Activated T-helper 2 cell treated with anti-CD3 and anti-CD28 coated beads, Interferon-gamma antibody, Interleukin-2, Interleukin-4, amounts not matched to agents 10 μg/mL and 5 μg/mL and 100 μg/mL, durations not matched to agents 14 hours and 24 hours and 36 hours (primary cell): ENCODE measurements around the gene CDX1. TPM values are rescaled to one million over a fixed set of nuclear protein-coding genes. Genes with fewer than 3 reads are reported as not detected.
A peak's percentile ranks its signal among the peaks of the same experiment; 100 is the strongest.

Experiments used
- DNase-seq: peaks from one replicate; pipeline ENCODE4 v3.0.0; 2021; ENCODE audit warnings: low spot score
- H3K27ac Mint-ChIP-seq: one replicate; pipeline ENCODE4 v1.8.0; 2021; ENCODE audit warnings: mixed read lengths
- H3K27me3 Mint-ChIP-seq: one replicate; pipeline ENCODE4 v1.8.0; 2021; ENCODE audit warnings: low read depth, mixed read lengths
- H3K36me3 Mint-ChIP-seq: one replicate; pipeline ENCODE4 v1.8.0; 2021; ENCODE audit warnings: low read depth, mixed read lengths
- H3K4me1 Mint-ChIP-seq: one replicate; pipeline ENCODE4 v1.8.0; 2021; ENCODE audit warnings: low read depth, mixed read lengths
- H3K4me3 Mint-ChIP-seq: one replicate; pipeline ENCODE4 v1.8.0; 2021; ENCODE audit warnings: low read depth, mild to moderate bottlenecking, moderate library complexity, mixed read lengths
- H3K9me3 Mint-ChIP-seq: one replicate; pipeline ENCODE4 v1.8.0; 2021; ENCODE audit warnings: mixed read lengths
- intact Hi-C: fragments of 100-400 bp; cut with micrococcal nuclease; formaldehyde crosslinking; loops from one replicate; pipeline ENCODE4 v1.15.1; 2023
- total RNA-seq: library from RNA; stranded (reverse); gene quantifications from 2 replicates; pipeline ENCODE4 v1.2.3, GENCODE V29; 2022

Gene CDX1
- total RNA-seq: not detected in 2 replicates

DNA sequence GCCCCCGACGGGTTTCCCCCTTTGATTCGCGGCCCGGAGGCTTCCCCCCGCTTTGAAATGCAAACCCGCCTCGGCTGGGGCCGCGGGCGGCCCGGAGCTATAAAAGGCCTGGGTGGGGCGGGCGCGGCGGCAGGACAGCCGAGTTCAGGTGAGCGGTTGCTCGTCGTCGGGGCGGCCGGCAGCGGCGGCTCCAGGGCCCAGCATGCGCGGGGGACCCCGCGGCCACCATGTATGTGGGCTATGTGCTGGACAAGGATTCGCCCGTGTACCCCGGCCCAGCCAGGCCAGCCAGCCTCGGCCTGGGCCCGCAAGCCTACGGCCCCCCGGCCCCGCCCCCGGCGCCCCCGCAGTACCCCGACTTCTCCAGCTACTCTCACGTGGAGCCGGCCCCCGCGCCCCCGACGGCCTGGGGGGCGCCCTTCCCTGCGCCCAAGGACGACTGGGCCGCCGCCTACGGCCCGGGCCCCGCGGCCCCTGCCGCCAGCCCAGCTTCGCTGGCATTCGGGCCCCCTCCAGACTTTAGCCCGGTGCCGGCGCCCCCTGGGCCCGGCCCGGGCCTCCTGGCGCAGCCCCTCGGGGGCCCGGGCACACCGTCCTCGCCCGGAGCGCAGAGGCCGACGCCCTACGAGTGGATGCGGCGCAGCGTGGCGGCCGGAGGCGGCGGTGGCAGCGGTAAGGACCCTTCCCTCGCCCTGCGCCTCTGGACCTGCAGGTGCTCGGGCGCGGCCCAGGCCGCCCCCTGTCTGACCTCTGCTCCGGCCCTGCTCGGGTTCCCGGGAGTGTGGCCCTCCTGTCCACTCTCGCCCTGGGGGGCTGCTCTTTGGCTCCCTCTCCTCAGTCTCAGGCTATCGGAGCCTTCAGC lies at the start of gene CDX1:
CDX1 (plus strand) TSS at position 129 of the 862 bp plus-strand sequence; CDS start at position 228, 99 bp downstream.
- no peaks in the 10 kb centered on the region for H3K36me3 Mint-ChIP-seq
- H3K9me3 Mint-ChIP-seq: no peaks in the 10 kb centered on the region
- intact Hi-C loops: no loop called here
- no peak within 1 kb of the TSS for H3K4me3 Mint-ChIP-seq
- peaks cover 36% of the 10 kb centered on the region for H3K27me3 Mint-ChIP-seq
- no peak for DNase-seq
- H3K27ac Mint-ChIP-seq: no peak within 1 kb of the TSS
- no peaks in the 10 kb centered on the region for H3K4me1 Mint-ChIP-seq

DNA sequence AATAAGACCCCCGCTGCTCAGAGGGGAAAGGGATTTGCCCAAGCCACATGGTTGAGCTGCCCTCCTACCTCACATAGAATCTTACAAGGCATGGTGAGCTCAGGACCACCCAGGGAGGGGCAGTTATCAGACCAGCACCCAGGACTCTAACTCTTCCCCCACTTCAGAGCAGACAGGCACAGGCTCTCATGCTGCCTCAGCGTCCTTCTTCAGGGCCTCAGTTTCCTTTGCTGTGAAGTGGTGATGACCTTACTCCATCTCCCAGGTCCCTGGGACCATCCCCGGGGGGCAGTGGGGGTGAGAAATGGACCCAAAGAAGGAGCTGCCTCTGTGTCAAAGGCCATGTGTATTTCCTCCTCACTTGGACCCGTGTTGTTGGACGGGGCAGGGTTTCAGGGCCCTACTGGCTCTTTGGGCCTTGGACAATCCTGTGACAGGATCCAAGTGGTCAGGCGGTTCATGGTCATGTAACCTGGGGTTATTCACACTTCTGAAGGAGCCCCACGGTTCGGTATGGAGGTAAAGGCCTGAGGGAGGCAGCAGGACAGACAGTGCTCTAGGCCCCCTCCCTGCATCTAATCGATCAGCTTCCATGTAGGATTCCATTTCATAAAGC lies 48.5 kb upstream of the CDX1 start:
- peaks cover 1% of the 10 kb centered on the region for H3K4me1 Mint-ChIP-seq
- no peak overlapping the region for H3K4me3 Mint-ChIP-seq
- H3K9me3 Mint-ChIP-seq: no peaks in the 10 kb centered on the region
- no peaks in the 10 kb centered on the region for H3K27me3 Mint-ChIP-seq
- intact Hi-C loops: no loop called here
- no peak overlapping the region for H3K27ac Mint-ChIP-seq
- DNase-seq: no peak
- no peaks in the 10 kb centered on the region for H3K36me3 Mint-ChIP-seq

DNA sequence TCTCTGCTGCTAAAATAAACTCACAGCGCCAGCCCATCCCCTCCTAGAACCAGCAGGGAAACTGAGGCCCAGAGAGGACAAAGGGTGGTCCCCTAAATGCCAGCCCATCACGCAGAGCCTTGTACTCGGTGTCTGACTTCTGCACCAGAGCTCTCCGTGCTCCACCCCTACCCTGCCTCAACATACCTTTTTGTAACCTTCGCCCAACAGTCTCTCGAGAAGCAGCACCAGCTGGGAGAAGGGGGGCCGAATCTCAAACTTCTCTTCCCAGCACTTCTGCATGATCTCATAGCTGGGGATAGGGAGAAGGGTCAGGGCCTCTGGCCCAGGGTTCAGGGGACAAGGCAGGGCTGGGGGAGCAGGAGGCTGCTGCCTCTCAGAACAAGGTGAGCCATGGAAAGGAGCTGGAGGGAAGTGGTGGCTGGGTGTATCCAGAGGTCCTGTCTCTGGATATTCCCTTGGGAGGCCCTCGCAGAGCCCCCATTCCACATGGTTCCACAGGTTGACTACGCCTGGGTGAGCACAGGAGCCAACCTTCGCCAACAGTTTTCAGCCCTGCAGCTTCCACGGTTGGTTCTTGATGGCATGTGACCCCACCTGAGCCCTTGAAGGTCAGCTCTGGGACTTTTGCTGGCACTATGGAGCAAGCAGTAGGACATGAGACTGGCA lies 47.9 kb upstream of the CDX1 start:
- H3K27me3 Mint-ChIP-seq: no peaks in the 10 kb centered on the region
- intact Hi-C loops: no loop called here
- no peak overlapping the region for H3K4me3 Mint-ChIP-seq
- H3K36me3 Mint-ChIP-seq: no peaks in the 10 kb centered on the region
- peaks cover 1% of the 10 kb centered on the region for H3K4me1 Mint-ChIP-seq
- H3K27ac Mint-ChIP-seq: no peak overlapping the region
- no peak for DNase-seq
- no peaks in the 10 kb centered on the region for H3K9me3 Mint-ChIP-seq

DNA sequence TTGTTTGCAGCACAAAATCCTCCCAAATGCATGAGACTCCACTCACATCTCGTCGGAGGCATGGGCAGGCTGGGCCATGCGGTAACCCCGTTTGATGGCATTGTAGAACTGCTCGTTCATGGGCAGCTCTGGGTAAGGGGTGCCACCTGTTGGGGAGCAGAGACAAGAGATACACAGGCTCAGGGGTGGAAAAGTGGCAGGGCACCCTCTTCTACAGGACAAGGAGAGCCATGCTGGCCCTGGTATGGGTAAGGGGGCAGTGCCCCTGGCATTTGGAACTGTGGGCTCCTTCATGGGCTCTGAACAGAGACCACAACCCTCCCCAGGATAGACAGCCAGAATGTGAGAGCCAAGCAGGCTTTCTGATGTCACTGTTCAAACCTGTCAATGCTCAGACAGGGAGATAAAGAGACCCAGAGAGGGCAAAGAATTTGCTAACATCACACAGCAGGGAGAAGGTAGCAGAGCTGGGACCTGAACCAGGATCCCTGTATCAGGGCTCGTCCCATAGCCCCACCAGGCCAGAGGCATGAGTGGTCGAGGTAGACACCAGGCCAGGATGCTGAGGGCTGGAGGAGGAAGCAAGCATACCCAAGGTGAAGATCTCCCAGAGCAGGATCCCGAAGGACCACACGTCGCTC lies 47.0 kb upstream of the CDX1 start:
- DNase-seq: no peak
- intact Hi-C loops: no loop called here
- H3K27ac Mint-ChIP-seq: no peak overlapping the region

DNA sequence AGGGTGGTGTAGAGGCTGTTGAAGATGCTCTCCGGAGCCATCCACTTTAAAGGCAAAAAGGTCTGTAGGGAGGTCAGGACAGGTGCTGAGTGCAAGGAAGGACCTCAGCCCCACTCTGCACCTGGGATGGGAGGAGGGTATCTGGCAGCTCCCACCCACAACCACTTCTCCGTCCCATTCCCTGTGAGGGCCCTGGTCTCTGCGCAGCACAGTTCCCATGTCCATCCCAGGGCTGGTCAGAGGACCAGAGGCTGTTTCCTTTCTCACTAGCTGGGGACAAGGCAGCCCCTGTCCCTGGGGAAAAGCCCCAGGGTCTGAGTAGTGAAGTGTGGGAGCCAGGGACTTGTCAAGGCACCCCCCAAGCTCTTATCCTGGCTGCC lies 46.5 kb upstream of the CDX1 start:
- H3K9me3 Mint-ChIP-seq: no peaks in the 10 kb centered on the region
- no peaks in the 10 kb centered on the region for H3K36me3 Mint-ChIP-seq
- H3K27me3 Mint-ChIP-seq: no peaks in the 10 kb centered on the region
- DNase-seq: no peak
- no peak overlapping the region for H3K27ac Mint-ChIP-seq
- peaks cover 1% of the 10 kb centered on the region for H3K4me1 Mint-ChIP-seq
- no peak overlapping the region for H3K4me3 Mint-ChIP-seq
- intact Hi-C loops: no loop called here

More for the DNA sequence above, 47.0 kb upstream of the CDX1 start:
- Mint-ChIP-seq H3K27me3 (no peaks in the 10 kb centered on the region), H3K9me3 (no peaks in the 10 kb centered on the region), H3K4me1 (peaks cover 1% of the 10 kb centered on the region), H3K36me3 (no peaks in the 10 kb centered on the region), H3K4me3 (no peak overlapping the region)

DNA sequence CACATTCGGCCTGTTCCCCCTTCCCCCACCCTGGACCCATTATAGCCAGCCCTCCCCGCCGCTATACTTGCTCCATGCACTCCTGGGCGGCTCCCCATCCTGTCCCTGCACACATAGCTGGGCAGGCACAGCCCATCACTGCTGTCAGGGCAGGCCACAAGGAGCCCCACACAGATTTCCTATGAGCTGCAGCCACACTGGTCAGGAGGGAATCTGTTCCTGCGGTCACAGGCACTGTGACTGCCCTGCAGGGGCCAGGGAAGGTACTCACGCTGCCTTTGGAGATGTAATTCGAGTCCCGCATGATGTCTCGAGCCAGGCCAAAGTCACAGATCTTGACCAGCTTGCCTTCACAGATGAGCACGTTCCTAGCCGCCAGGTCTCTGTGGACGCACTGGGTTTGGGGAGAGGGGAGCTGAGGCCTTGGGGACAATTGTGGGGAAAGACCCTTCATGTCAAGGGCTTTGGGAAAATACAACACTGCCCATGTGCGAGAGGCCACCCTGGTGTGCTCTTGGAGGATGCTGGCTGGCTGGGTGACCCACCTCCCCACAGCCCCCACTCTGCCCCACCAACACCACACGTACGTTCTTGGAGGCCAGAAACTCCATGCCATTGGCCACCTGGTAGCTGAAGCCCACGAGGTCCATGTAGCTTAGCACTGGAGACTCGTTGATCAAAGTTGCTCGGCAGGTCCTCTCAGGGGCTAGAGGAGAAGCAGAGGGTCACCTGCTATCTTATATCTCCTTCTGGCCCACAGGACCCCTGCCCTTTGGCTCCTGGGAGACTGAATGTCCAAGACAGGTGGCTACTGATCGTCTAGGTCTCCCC lies 45.7 kb upstream of the CDX1 start:
- Mint-ChIP-seq H3K27ac (no peak overlapping the region), H3K36me3 (no peaks in the 10 kb centered on the region), H3K27me3 (no peaks in the 10 kb centered on the region), H3K4me3 (no peak overlapping the region), H3K4me1 (peaks cover 1% of the 10 kb centered on the region), H3K9me3 (no peaks in the 10 kb centered on the region)
- intact Hi-C loops: no loop called here
- DNase-seq: no peak

DNA sequence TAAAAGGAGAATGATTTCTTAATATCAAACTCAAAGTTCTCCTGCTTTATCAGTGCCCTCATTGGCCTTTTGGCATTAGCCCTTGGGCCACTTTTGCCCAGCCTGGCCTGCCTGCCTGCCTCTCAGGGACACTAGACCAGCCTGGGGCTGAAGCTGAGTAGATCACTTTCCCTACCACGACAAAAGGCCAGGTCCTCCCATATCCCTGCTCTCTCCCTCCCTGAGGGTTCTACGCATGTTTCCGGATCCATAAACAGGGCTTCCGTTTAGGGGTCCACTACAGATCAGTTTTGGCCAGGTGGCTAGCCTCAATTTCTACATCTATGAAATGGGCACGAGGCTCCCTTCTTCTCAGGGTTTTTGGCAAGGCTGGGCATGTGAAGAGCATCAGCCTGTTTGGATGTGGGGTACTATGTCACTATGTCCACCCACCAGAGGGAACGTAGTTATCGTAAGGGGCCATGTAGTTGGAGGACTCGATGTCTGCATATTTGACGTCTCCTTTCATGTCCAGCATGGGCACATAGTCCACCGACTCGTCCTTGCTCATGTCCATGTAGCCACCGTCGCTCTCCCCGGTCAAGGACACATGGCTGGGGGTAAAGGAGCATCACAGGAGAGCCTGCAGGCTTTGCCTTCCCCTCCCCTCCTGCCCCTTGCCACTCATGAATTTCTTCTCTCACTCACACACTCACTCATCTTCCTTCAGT lies 45.0 kb upstream of the CDX1 start:
- intact Hi-C loops: no loop called here
- H3K4me3 Mint-ChIP-seq: no peak overlapping the region
- H3K4me1 Mint-ChIP-seq: peaks cover 1% of the 10 kb centered on the region
- DNase-seq: no peak
- no peaks in the 10 kb centered on the region for H3K9me3 Mint-ChIP-seq
- no peaks in the 10 kb centered on the region for H3K27me3 Mint-ChIP-seq
- H3K36me3 Mint-ChIP-seq: no peaks in the 10 kb centered on the region
- H3K27ac Mint-ChIP-seq: no peak overlapping the region

DNA sequence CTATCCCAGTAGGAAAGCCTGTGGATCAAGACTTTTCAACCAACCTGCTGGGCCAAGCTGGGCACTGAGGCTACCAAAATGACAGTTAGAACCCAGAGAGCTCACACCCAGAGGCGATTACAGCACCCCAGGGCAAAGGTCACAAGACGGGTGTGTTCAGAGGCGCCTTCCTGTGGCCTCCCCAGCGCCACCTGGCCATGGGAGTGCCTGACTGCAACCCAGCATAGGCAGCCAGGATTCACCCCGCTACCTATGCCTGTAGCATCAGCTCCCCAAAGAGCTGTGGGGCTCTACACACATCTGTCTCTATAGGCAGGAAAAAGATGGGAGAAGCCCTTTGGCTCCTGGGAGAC lies 44.4 kb upstream of the CDX1 start:
- peak; percentile 28 for DNase-seq
- intact Hi-C loops: no loop called here
- H3K4me3 Mint-ChIP-seq: no peak overlapping the region

DNA sequence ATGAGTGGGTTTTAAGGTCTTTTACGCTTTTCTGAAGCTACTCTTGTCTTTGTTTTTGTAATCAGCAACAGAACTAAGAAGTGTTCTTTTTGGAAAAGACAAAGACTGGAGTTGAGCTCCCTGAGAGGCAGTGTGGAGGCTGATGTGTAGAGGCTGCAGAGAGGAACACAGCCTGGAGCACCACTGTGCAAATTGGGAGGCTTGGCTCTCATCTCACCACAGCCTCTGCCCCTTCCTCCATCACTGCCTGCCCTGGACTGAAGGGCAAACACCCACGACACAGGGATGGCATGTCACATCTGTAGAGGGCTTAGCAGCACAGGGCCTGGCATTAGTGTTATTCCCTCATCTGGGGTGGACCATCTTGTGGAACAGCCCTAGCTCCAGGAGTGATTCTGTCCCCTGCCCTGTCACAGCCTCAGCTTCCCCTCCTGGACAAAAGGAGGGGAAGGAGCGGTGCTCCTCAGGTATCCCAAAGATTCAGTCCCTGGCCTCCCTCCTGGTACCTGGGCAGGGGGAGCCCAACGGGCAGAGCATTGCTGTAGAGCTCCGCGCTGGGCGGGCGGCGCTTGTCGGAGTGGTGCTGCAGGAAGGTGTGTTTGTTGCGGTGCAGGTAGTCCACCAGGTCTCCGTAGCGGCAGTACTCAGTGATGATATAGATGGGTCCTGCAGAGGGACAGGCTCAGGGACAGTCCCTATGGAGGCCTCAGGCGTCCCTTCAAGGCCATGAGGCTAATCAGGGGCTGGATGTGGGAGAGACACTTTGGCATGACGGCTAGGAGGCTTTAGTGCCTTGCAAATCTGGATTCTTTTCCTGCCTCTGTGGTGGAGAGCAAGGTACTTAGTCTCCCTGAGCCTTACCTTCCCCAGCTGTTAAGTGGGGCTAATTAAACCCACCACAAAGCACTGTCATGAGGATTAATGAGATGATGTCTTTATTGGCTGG lies 43.8 kb upstream of the CDX1 start:
- Mint-ChIP-seq H3K27me3 (no peaks in the 10 kb centered on the region), H3K27ac (no peak overlapping the region), H3K9me3 (no peaks in the 10 kb centered on the region), H3K4me3 (no peak overlapping the region), H3K36me3 (no peaks in the 10 kb centered on the region), H3K4me1 (peaks cover 1% of the 10 kb centered on the region)
- DNase-seq: no peak
- intact Hi-C loops: no loop called here

More for the DNA sequence above, 44.4 kb upstream of the CDX1 start:
- Mint-ChIP-seq H3K27me3 (no peaks in the 10 kb centered on the region), H3K36me3 (no peaks in the 10 kb centered on the region), H3K4me1 (peaks cover 1% of the 10 kb centered on the region), H3K9me3 (no peaks in the 10 kb centered on the region), H3K27ac (no peak overlapping the region)

DNA sequence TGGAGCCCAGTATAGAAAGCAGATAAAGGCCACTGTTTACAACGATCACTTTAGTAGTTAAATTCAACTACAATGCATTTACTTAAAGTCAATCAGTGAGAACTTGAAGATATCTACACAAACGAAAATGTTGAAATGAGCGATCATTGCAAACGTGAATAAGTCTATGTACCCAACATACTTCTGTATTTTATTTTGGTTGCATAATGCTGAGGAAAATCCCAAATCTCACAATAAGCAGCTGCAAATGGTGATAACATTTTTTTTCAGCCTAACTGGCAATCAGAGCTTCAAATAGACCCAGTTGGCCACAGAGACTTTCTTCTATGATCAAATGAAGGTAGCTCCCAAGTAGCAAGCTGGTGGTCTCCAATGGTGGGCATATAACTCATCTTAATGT lies 43.0 kb upstream of the CDX1 start:
- no peak for DNase-seq
- H3K27ac Mint-ChIP-seq: no peak overlapping the region
- H3K4me1 Mint-ChIP-seq: peaks cover 1% of the 10 kb centered on the region
- H3K36me3 Mint-ChIP-seq: no peaks in the 10 kb centered on the region
- intact Hi-C loops: no loop called here
- no peaks in the 10 kb centered on the region for H3K9me3 Mint-ChIP-seq
- no peaks in the 10 kb centered on the region for H3K27me3 Mint-ChIP-seq
- H3K4me3 Mint-ChIP-seq: no peak overlapping the region

DNA sequence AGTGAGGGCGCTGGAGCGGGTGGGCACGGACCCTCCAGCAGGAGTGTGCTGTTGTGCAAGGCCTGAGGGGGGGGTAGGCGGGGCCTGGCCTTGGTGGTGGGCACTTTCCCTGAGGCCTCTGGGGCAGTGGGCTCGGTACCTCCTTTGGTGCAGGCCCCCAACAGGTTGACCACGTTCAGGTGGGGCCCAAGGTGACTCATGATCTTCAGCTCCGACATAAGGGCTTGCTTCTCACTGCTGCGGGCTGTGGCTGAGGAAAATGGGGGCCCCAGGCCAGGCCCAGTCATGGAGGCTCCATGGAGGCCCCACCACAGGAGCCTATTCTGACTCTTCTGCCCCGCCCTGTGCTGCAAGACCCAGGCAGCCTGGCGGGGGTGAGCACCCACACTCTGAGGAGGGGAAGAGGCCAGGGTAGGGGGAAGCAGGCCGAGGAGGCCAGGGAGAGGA lies 42.4 kb upstream of the CDX1 start:
- H3K27me3 Mint-ChIP-seq: no peaks in the 10 kb centered on the region
- DNase-seq: no peak
- H3K9me3 Mint-ChIP-seq: no peaks in the 10 kb centered on the region
- H3K4me1 Mint-ChIP-seq: peaks cover 1% of the 10 kb centered on the region
- intact Hi-C loops: no loop called here
- H3K27ac Mint-ChIP-seq: no peak overlapping the region
- no peak overlapping the region for H3K4me3 Mint-ChIP-seq
- H3K36me3 Mint-ChIP-seq: no peaks in the 10 kb centered on the region
